Skin epidermis (tissue), 12 donors: ENCODE data around the gene CC2D1A.
A peak's percentile ranks its signal among the peaks of the same experiment; 100 is the strongest.

Experiments
- H3K27ac ChIP-seq, 21 experiments: fragments of 200-600 bp; sonication (generic) in 11 of 21; one replicate each; pipeline ENCODE4 v1.5.0; 2020; ENCODE audit warnings: mild to moderate bottlenecking in 3 of 21, inconsistent platforms in 2 of 21, moderate library complexity in 2 of 21
- H3K4me3 ChIP-seq, 7 experiments: fragments of 200-600 bp; sonication (generic) in 2 of 7; one replicate each; pipeline ENCODE4 v1.5.0; 2020; ENCODE audit warnings: inconsistent platforms in 2 of 7, mild to moderate bottlenecking in 2 of 7, moderate library complexity in 1 of 7

CC2D1A gene

GRCh38 chr19:13929956-13930355, 24.0 kb downstream of the CC2D1A start:
- Histone ChIP-seq H3K4me3 (no peak overlapping the region), H3K27ac (no peak overlapping the region)

DNA sequence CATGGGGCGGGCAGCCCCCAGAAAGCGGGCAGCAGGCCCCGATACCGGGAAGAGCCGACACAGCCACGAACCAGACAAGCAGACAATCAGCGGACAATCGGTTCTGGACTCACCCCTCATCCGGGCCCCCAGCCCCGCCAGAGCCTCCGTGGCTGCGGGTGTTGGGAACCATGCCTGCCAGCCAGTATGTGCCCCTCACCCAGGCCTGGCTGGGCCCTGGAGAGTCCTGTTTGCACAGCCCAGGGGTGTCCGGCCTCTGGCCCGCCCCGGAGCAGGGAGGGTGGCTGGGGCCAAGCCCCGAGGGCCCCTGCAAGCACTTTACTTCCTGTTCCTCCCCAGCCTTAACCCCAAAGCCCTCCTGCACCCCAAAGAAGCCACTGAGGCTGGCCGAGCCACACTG, 24.4 kb downstream of the CC2D1A start:
- peak overlapping the region in 1 of 21 experiments; percentile 28 for H3K27ac ChIP-seq
- H3K4me3 ChIP-seq = no peak overlapping the region

- Histone ChIP-seq H3K27ac (peak overlapping the region in 1 of 21 experiments; percentile 34), H3K4me3 (no peak overlapping the region)
These were observed 25.6 kb downstream of the CC2D1A start for GRCh38 chr19:13931391-13932148.

- H3K4me3 ChIP-seq = no peak overlapping the region
- peak overlapping the region in 1 of 21 experiments; percentile 34 for H3K27ac ChIP-seq
These were observed 26.2 kb downstream of the CC2D1A start for GRCh38 chr19:13932149-13932637.

- Histone ChIP-seq H3K4me3 (no peak overlapping the region), H3K27ac (no peak overlapping the region)
These were observed 27.0 kb downstream of the CC2D1A start for GRCh38 chr19:13932911-13933393.

DNA sequence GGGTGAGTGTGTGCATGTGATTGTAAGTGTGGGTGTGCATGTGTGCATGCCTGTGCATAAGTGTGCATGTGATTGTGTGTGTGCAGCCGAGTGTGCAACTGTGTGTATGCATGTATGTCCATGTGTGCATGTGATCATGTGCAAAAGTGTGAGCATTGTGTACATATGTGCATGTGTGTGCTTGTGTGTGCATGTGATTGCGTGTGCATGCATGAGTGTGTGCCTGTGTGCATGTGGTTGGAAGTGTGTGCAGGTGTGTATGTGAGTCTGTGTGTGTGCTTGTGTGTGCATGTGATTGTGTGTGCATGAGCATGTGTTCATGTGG, 28.7 kb downstream of the CC2D1A start:
- H3K27ac ChIP-seq = no peak overlapping the region
- no peak overlapping the region for H3K4me3 ChIP-seq

DNA sequence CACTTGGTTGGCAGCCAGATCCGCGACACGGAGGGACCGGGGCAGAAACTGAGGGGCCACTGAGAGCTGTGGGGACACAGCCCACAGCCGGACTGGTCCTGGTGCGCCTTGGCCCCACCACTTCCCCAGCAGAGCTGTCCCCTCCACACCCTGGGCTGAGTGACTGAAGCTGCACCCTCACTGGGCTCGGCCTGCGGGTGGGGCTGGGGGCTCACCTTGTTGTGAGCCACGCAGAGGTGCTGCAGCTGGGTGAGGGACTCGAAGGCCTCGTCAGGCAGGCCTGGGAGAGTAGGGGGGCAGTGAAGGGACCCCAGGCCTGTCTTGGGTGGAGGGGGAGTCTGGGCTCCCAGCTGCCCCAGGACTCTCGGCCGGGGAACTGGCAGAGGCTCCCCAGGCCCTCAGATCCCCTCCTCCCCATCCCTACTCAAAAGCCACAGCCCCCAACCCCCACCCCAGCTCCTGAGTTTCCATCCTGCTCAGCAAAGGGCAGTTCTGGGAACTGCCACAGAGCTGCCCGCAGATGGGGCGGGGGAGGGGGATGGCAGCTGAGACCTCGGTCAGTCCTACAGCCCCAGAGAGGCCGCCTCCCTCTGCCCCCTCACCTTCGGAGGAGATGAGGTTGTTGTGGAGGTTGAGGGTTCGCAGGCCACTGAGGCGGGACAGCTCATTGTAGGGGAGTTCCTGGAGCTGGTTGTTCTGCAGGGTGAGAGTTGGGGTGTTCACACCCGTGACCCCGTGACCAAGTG, 29.9 kb downstream of the CC2D1A start:
- Histone ChIP-seq H3K4me3 (no peak overlapping the region), H3K27ac (no peak overlapping the region)

DNA sequence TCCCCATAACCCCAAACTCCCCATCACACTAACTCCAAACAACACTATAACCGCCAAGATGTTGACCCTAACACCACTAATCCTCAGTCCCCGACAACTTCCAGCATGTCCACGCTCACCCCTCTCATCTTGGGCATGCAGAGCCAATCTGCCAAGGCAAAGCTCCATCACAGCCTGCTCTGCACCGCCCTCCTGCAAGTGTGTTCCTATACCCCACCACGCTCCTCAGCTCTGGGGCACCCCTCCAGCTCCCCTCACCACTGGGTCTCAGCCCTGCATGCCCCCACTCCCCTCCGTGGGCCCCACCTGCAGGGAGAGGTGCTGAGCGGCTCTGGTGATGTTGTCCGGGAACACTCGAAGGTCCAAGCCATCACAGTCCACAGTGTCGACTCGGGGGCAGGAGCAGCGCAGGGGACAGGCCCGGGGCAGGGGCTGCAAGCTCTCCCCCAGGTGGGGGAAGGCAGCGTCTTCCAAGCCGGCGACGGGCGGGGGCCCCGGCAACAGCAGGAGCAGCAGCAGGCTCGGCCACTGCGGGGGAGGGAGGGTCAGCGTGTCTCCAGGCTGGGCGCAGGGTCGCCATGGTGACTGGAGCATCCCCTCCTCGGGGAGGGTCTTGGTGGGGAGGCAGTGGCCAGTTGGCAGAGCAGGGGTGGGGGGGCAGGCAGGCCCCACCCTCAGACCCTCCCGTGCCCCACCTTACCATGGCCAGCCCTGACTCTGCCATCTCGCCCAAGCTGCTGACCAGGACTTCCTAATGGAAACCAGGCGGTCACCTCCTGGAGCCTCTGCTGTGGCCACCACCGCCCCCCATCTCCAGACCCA, 31.7 kb downstream of the CC2D1A start:
- H3K4me3 ChIP-seq = peak overlapping the region in 6 of 7 experiments; percentile 8 to 36 (median 20)

GRCh38 chr19:13938301-13939064, 32.5 kb downstream of the CC2D1A start, which contains the start of gene PODNL1:
PODNL1 (minus strand) TSS chr19:13938417; CDS start chr19:13938181, 236 bp downstream.
- H3K4me3 ChIP-seq = peak within 1 kb of the TSS in 6 of 7 experiments; percentile 8 to 36 (median 20)
- H3K27ac ChIP-seq = peak within 1 kb of the TSS in 14 of 21 experiments; percentile 8 to 71 (median 48)

More for the DNA sequence above, 31.7 kb downstream of the CC2D1A start:
- peak overlapping the region in 12 of 21 experiments; percentile 8 to 71 (median 56) for H3K27ac ChIP-seq

DNA sequence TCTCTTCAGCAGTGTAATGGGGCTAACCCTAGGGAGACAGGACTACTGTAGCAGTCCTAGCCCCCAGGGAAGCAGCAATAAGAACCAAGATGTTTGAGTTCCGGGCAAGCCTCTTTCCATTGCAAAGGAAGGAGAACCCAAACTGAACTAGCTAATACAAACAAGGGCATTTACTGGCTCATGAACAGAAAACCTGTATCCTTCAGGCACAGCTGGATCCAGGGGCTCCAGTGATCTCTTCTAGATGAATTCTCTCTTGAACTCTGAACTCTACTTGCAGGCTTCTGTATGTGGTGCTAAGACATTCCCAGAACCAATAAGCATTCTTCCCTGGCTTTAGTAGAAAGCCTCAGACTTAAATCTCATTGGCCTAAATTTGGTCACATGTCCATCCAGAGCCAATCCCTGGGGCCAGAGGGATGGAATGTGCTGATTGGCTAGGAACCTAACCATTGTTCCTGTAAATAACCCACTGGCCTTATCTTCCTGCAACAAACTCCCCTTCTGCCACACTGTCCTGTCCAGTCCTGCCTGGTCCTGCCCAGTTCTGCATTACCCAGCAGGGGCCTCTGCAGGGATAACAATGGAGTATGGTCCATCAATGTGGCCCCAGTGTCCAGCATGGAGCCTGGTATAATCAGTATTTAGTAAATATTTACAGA, 36.2 kb downstream of the CC2D1A start:
- no peak overlapping the region for H3K4me3 ChIP-seq

DNA sequence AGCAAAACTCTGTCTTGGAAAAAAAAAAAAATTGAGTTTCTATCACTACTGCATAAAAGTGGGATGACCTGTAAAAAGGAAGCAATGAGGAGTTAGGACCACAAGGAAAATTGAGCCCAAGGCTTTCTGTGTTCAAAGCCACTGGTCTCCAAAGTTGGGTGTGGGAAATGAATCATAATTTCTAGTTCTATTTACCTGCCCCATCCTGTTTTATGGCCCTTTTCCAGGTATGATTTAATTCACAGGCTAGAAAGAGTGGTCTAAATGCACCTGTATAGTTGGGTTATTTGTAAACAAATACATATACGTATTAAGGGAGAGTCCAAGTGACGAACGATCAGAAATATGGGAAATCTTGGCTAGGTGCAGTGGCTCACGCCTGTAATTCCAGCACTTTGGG, 40.4 kb downstream of the CC2D1A start:
- Histone ChIP-seq H3K4me3 (no peak overlapping the region), H3K27ac (no peak overlapping the region)

More for the DNA sequence above, 36.2 kb downstream of the CC2D1A start:
- no peak overlapping the region for H3K27ac ChIP-seq

DNA sequence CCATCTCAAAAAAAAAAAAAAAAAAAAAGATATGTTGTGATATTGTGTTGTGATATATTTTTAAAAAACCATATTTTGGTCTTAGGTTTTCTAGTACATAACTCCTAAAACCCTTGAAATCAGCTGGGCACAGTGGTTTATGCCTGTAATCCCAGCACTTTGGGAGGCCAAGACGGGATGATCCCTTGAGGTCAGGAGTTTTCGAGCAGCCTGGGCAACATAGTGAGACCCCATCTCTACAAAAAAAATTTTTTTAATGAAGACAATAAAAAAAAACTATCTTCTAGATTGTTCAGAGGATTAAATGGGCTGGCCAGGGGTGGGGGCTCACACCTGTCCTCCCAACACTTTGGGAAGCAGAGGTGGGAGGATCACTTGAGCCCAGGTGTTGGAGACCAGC, 45.0 kb downstream of the CC2D1A start:
- Histone ChIP-seq H3K4me3 (no peak overlapping the region), H3K27ac (no peak overlapping the region)

GRCh38 chr19:13951799-13952153, 45.8 kb downstream of the CC2D1A start:
- Histone ChIP-seq H3K4me3 (peak overlapping the region in 6 of 7 experiments; percentile 20 to 86 (median 72)), H3K27ac (peak overlapping the region in 2 of 21 experiments; percentile 87 to 92)

DNA sequence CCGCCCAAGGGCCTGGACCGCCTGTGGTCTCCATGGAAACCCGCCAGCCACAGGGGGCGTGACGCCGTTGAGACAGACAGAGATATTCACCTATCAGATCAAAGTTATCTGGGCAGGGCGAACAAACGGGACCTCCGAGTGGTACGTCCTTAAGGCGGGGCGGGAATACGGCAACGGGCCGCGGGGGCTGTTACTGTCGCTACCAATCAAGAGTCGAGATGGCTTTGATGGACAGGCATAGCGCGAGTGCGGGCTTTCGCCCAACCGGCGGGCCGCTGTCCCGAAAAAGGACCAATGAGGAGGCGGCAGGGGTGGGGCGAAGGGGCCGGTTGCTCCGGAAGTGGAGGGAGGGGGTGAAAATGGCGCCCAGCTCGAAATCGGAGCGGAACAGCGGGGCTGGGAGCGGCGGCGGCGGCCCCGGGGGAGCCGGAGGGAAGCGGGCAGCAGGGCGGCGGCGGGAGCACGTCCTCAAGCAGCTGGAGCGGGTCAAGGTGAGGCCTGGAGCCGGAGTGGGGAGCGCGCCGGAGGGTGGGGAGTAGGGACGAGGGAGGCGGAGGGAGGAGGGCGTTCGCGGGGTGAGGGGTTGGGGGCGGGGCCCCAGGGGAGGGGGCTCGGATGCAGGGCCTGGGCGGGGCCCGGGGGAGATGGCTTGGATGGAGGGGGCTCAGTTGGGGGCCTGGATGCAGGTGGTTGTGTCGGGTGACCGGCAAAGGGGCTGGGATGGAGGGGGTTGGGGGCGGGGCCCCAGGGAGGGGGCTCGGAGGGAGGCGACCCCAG, 46.3 kb downstream of the CC2D1A start, which contains the start of gene DCAF15:
DCAF15 (plus strand) TSS at position 356 of the 777 bp plus-strand sequence; CDS start at position 360, 4 bp downstream.
- peak within 1 kb of the TSS; percentile 59 to 86 (median 80) for H3K4me3 ChIP-seq

DNA sequence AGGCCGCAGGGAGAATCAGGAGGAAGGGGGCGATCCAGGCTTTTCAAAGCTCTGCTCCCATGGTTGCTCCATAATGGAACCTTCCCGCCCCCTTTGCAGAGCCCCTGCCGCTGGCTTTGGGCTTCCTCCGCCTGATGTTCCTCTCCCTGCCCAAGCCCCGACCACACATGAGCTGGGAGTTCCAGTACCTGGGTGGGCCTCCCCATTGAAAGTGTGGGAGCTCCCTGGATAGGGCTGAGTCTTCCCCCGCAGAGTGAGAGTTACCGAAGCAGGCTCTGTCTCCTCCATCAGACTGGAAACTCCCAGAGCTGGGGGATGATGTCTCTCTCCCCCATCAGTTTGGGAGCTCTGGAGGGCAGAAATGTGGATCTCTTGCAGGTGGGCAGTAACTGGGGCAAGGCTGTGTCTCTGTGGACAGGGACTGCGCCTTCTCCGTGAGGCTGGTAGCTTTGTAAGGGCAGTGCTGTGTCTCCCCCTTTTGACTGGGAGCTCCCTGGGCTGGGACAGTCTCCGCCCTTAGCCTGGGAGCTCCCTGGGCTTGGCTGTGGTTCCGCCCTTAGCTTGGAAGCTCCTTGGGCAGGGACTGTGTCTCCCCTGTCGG, 47.0 kb downstream of the CC2D1A start:
- peak overlapping the region; percentile 74 to 98 (median 92) for H3K27ac ChIP-seq

More for the DNA sequence above, 46.3 kb downstream of the CC2D1A start, which contains the start of gene DCAF15:
- peak within 1 kb of the TSS; percentile 74 to 98 (median 92) for H3K27ac ChIP-seq

DNA sequence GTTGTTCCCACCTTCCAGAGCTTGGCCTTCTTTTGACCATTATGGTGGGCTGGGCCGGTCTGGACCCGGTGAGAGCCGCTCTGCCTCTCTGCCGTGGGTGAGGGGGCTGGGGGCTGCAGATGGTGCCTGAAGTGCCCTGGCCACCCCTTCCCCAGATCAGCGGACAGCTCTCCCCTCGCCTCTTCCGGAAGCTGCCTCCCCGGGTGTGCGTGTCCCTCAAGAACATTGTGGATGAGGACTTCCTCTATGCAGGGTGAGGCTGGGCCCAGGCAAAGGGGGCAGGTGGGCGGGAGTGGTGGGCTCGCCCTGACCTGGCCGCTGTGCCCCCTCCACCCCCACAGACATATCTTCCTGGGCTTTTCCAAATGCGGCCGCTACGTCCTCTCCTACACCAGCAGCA, 48.2 kb downstream of the CC2D1A start:
- no peak overlapping the region for H3K4me3 ChIP-seq
- H3K27ac ChIP-seq = peak overlapping the region in 3 of 21 experiments; percentile 85 to 95 (median 92)

More for the DNA sequence above, 47.0 kb downstream of the CC2D1A start:
- peak overlapping the region; percentile 59 to 86 (median 80) for H3K4me3 ChIP-seq
